ENCODE results near the gene CA12.

Gene CA12

GRCh38 chr15:63387748-63388493 lies 6.3 kb upstream of the CA12 start:
- no peak overlapping the region for H3K27ac ChIP-seq (replicated peaks)
- TF ChIP-seq CTCF (IDR thresholded peaks at IDR 0.05; ENCODE audit: insufficient read depth, low read length) = no peak
- no peak for TF ChIP-seq SPI1 (IDR thresholded peaks at IDR 0.05; ENCODE audit: borderline replicate concordance, low read depth)
- TF ChIP-seq POLR2AphosphoS5 (IDR thresholded peaks at IDR 0.05; ENCODE audit: low read depth) = no peak
- no peak for TF ChIP-seq REST (IDR thresholded peaks at IDR 0.05; ENCODE audit: insufficient replicate concordance, low read depth)
- TF ChIP-seq GABPA (IDR thresholded peaks at IDR 0.05; ENCODE audit: low read depth) = no peak
- DNase-seq (ENCODE audit: low read depth in 1 of 2, low spot score in 1 of 2) = no peak
- H3K4me3 ChIP-seq (replicated peaks; ENCODE audit: insufficient read depth, low read length) = no peak overlapping the region
- H3K27me3 ChIP-seq (ENCODE audit: insufficient read depth, poor library complexity, severe bottlenecking) = no peaks in the 10 kb centered on the region

- Histone ChIP-seq H3K4me3 (replicated peaks; ENCODE audit: insufficient read depth, low read length) (no peak overlapping the region), H3K27ac (replicated peaks) (no peak overlapping the region), H3K27me3 (ENCODE audit: insufficient read depth, poor library complexity, severe bottlenecking) (peaks cover 9% of the 10 kb centered on the region)
- DNase-seq (ENCODE audit: low read depth in 1 of 2, low spot score in 1 of 2) = no peak
- TF ChIP-seq REST (IDR thresholded peaks at IDR 0.05; ENCODE audit: insufficient replicate concordance, low read depth) (no peak), CTCF (IDR thresholded peaks at IDR 0.05; ENCODE audit: insufficient read depth, low read length) (no peak), POLR2AphosphoS5 (IDR thresholded peaks at IDR 0.05; ENCODE audit: low read depth) (no peak), SPI1 (IDR thresholded peaks at IDR 0.05; ENCODE audit: borderline replicate concordance, low read depth) (no peak; the same call in 1 of the 2 replicates), GABPA (IDR thresholded peaks at IDR 0.05; ENCODE audit: low read depth) (no peak)
These were observed 4.4 kb upstream of the CA12 start for GRCh38 chr15:63385911-63386531.

GRCh38 chr15:63384906-63385305 lies 3.3 kb upstream of the CA12 start:
- TF ChIP-seq POLR2AphosphoS5 (IDR thresholded peaks at IDR 0.05; ENCODE audit: low read depth) (no peak), REST (IDR thresholded peaks at IDR 0.05; ENCODE audit: insufficient replicate concordance, low read depth) (no peak), GABPA (IDR thresholded peaks at IDR 0.05; ENCODE audit: low read depth) (no peak), SPI1 (IDR thresholded peaks at IDR 0.05; ENCODE audit: borderline replicate concordance, low read depth) (no peak), CTCF (IDR thresholded peaks at IDR 0.05; ENCODE audit: insufficient read depth, low read length) (no peak)
- Histone ChIP-seq H3K27me3 (ENCODE audit: insufficient read depth, poor library complexity, severe bottlenecking) (peaks cover 15% of the 10 kb centered on the region), H3K27ac (replicated peaks) (no peak overlapping the region), H3K4me3 (replicated peaks; ENCODE audit: insufficient read depth, low read length) (no peak overlapping the region)
- DNase-seq (ENCODE audit: low read depth in 1 of 2, low spot score in 1 of 2) = no peak
